CD4-positive, alpha-beta T cell treated with Interleukin-6 at 100 ng/mL for 8 hours (primary cell): Measurements from ENCODE around the gene BMERB1.
A peak's percentile ranks its signal among the peaks of the same experiment; 100 is the strongest.
"Not testable (repeated sequence)": the region's sequence is repeated elsewhere in the genome, so short reads cannot be mapped to it uniquely, and the experiment has no call there.

Source experiments
- DNase-seq: peaks from one replicate; pipeline ENCODE4 v3.0.0-alpha.2; 2020; ENCODE audit warnings: mixed read lengths, low spot score

BMERB1 gene

GRCh38 chr16:15559176-15559575, 124.8 kb downstream of the BMERB1 start:
- no peak for DNase-seq

GRCh38 chr16:15564604-15565339, 130.4 kb downstream of the BMERB1 start:
- DNase-seq = no peak

GRCh38 chr16:15566095-15566494, 131.7 kb downstream of the BMERB1 start:
- DNase-seq = no peak

GRCh38 chr16:15567823-15568222, 133.4 kb downstream of the BMERB1 start:
- no peak for DNase-seq

GRCh38 chr16:15570666-15571065, 136.3 kb downstream of the BMERB1 start:
- not testable (repeated sequence) for DNase-seq

- no peak for DNase-seq
Observed at GRCh38 chr16:15571557-15571956, 137.2 kb downstream of the BMERB1 start.

- DNase-seq = no peak
Observed at GRCh38 chr16:15572329-15573001, 138.1 kb downstream of the BMERB1 start.

- DNase-seq = no peak
Observed at GRCh38 chr16:15573274-15573895, 139.0 kb downstream of the BMERB1 start.

- DNase-seq = not testable (repeated sequence)
Observed at GRCh38 chr16:15573896-15574613, 139.7 kb downstream of the BMERB1 start.

GRCh38 chr16:15574614-15574948, 140.2 kb downstream of the BMERB1 start:
- DNase-seq = no peak

GRCh38 chr16:15575293-15576049, 141.1 kb downstream of the BMERB1 start:
- no peak for DNase-seq

GRCh38 chr16:15576960-15577958, 142.9 kb downstream of the BMERB1 start:
- DNase-seq = no peak

- DNase-seq = no peak
Observed at GRCh38 chr16:15578824-15579223, 144.4 kb downstream of the BMERB1 start.

GRCh38 chr16:15581127-15581815, 146.9 kb downstream of the BMERB1 start:
- no peak for DNase-seq

GRCh38 chr16:15583526-15583925, 149.1 kb downstream of the BMERB1 start:
- no peak for DNase-seq

GRCh38 chr16:15585956-15586355, 151.6 kb downstream of the BMERB1 start:
- no peak for DNase-seq

- no peak for DNase-seq
Observed at GRCh38 chr16:15586716-15587115, 152.3 kb downstream of the BMERB1 start.

GRCh38 chr16:15587152-15587825, 152.9 kb downstream of the BMERB1 start:
- no peak for DNase-seq

GRCh38 chr16:15592324-15592723, 157.9 kb downstream of the BMERB1 start:
- DNase-seq = peak; percentile 38
